Anterior cingulate cortex (tissue), 58 donors: Measurements from ENCODE around the gene PKD1L1.
A peak's percentile ranks its signal among the peaks of the same experiment; 100 is the strongest.

Source experiments
- DNase-seq, 58 donors: peaks; one replicate each; lab custom pipeline; 2025; lab: John Stamatoyannopoulos, UW

Gene PKD1L1

GRCh38 chr7:47780555-47780954 is 167.7 kb downstream of the PKD1L1 start:
- no peak for DNase-seq

- DNase-seq: no peak
Observed at GRCh38 chr7:47779341-47779771, 168.9 kb downstream of the PKD1L1 start.

DNA sequence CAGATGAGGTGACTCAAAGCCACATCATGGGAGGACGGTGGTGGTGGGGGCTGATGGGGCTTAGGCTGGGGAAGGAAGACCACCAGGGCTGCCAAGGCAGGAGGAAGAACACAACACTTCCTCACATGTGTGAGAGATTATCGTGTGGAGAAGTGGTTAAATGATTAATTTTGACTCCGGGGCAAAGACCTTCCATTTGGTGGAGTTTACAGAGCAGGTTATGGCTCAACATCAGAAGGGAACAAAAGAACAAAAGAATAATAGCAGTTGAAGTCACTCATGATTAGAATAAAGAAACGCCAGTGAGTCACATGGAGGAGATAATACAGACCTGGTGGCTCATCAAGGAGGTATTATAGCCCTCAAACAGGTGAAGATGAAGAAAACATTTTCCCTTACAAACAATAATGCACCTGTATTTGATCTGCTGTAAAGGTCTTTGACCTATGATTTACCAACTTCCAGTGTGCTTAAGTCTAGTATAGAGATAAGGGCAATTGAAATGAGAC is 170.1 kb downstream of the PKD1L1 start:
- DNase-seq: no peak

GRCh38 chr7:47777531-47778152 is 170.6 kb downstream of the PKD1L1 start:
- DNase-seq: no peak

GRCh38 chr7:47776335-47776734 is 171.9 kb downstream of the PKD1L1 start:
- DNase-seq: no peak

DNA sequence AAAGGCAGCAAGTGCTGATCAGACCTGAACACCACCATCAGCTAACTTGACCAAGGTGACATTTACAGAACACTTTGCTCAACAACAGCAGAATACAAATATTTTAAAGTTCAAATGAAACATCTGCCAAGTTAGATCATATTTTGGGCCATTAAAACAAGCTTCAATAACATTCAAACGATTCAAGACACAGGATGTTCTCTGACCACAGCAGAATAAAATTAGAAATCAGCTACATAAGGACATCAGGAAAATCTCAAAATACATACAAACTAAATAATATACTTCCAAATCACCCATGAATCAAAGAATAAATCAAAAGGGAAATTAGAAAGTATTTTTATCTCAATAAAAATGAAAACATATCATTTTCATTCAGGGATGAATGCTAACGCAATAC is 173.0 kb downstream of the PKD1L1 start:
- DNase-seq: no peak

DNA sequence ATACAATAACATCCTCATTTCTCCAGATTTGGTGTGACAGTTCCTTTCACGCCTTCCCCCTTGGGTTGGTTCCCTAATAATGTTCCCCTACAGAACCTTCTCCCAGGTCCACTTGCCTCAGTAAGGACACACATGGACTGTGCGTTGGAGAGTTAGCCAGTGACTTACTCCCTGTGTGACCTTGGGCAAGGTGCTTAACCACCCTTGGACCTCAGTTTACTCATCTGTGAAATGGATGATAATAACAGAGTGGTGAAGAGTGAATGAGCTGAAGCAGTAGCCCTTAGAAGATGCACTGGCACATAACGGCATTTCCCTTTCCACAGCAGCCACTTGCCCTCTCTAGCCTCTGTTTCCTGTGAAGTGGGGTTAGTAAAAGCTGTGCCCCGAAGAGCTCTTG is 175.8 kb downstream of the PKD1L1 start:
- no peak for DNase-seq

GRCh38 chr7:47771990-47772360 is 176.3 kb downstream of the PKD1L1 start:
- no peak for DNase-seq

DNA sequence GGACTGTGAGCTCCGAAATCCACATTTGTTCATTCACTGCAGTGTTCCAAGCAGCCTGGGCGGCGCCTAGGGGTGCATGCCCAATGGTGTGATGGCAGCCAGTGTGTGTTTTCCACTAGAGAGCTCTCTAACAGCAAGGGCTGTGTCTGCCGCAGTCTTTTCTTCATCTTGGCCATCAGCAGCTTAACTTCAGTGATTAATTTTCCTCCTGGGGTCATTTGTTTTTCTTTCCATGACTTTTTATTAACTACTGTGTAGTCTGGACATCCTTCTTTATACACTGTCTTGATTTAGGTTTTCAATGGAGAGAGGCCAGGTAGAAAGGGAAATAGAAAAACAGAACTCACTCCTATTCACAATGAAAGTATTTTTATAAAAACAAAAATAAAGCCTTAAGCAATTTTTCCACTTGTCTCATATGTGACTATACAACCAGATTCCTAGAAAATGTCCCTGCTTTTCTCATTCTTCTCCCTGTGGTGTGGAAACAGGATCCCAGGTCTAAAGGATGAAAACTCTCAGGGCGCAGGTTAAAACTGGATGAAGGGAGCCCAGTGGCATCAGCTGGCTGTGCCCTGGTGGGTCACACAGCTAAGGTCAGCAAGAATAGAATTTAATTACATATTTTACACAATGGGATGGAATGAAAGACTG is 176.8 kb downstream of the PKD1L1 start:
- DNase-seq: peak in 17 of 58 donors; percentile 2 to 54 (median 21)

- DNase-seq: no peak
Observed at GRCh38 chr7:47766126-47766525, 182.1 kb downstream of the PKD1L1 start.

DNA sequence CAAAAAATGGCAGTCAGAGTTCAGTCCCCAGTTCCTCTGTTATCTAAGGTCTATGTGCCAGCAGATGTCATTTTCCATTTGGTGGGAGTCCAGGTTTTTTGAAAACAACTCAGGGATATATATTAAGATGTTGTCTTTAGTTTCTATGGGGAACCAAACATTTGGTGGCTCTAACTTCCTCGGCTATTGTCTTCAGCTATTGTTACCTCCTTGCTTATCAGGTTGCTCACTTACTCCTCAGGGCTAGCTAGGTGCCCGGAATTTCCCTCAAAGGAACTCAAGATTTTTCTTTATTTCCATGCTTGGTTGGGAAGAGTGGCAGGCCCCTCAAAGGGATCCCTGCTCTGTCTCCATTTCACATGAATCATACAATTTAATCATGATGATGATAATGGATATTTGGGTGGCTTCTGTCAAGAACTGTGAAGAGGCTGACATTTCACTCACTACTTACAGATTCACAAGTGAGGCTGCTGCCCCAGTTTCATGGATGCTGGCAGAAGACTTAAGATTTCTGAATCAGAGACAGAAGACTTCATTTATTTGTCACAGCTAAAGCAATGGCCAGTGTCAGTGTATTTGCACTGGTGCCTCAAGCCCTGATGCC is 182.8 kb downstream of the PKD1L1 start:
- DNase-seq: no peak

DNA sequence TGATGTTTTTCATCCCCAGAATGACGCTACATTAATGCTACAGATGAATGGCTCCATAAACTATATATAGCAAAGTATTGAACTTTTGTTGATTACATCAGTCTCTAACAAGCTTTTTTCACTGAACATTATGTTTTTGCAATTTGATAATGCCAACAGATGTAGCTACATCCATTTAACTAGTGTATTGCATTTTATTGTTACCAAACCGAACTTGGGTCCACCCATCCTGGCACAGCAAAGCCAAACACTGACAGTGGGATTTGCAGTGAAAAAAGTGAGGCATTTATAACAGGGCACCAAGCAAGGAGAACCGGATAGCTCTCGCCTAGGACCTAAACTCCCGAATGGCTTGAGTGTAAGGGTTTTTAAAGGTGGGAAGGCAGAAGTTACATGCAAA is 183.5 kb downstream of the PKD1L1 start:
- no peak for DNase-seq

DNA sequence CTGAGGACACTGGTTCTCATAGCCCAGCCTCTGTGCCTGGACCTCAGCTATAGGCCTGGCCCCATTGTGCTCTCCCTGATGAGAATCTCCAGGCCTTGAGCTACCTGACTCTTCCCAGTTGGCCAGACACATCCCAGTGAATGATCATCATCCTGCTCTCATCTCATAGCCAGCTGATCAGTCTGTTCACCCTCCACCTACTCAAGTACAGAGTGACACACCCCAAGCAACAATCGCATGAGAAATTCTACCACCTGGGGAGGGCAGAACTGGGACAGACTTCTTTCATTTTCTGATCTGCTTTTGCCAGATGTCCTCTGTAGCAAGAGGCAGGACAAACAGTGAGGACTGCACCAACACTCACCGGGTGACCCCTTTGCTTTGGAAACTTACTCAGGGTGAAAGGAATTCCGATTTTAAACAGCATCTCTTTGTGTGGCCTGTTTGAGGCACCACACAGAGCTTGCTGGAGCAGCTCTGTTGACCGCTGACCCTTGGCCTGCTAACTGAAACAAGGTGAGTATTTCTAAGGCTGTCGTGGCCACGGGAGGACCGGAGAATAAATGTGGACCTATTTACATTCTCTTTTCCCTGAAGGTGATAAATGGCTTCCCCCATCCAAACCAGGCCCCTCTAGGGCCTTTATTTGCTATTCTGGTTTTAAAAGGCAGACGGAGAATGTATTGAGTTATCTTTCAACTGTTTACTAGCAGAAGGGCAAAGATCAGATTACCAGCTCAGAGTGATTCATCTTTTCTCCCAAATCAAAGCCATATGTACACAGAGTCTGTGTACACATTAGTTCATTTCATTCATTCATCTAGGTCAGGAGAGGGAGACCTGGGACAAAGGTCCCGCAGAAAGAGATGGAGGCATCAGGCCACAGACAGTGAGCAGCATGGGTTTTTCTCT is 184.9 kb downstream of the PKD1L1 start:
- DNase-seq: no peak

- no peak for DNase-seq
Observed at GRCh38 chr7:47762746-47763062, 185.6 kb downstream of the PKD1L1 start.

GRCh38 chr7:47762207-47762606 is 186.1 kb downstream of the PKD1L1 start:
- no peak for DNase-seq

DNA sequence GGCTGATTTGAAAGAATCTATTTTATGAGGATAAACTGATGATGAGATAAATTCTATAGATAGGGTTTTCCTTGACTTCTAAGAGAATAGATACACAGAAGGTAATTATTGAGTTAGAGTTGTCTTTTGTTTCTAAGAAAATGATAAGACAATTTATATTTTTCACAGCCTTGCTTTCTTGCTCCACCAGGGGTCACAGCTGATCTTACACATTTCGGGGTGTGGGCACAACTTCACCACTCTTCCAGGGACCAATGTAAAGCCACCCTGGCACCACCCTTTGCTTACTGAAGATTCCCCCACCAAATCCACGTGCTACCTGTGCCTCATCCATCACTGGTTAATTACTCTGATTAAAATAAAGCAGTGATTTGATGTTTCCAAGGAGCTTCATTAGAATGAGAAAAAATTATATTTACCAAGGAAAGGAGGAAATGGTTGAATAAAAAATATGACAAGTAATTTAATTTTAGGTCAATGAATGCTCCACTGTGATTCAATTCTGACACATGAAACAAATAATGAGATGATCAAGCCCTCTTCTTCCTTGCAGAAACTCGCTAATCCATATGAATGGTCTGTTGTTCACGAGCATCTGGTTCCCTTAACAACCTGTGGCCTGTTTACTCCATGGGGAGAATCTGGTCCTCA is 189.1 kb downstream of the PKD1L1 start:
- no peak for DNase-seq

GRCh38 chr7:47758546-47758945 is 189.7 kb downstream of the PKD1L1 start:
- DNase-seq: no peak

DNA sequence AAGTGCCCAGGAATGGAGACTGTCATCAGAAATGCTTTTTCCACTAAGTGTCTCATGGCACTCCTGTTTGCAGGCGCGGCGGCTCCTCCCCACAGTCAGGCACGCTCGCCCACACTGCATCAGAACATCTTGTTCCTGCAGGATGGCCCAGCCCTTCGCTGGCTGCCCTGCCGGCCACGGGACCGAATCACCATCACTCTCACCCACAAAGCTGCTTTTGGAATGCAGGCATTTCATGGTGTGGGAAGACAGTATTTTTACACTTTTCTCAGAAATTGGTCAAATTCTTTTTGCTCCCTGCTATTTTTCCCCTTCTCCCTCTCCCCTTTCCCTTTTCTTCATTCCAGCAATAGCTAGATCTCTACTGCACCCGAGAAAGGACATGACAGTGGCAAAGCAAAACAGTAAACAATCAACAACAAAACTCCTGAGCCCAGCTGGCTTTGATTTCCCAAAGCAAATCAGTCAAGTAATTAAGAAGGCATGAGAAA is 190.3 kb downstream of the PKD1L1 start:
- DNase-seq: peak in 46 of 58 donors; percentile 3 to 81 (median 33)

GRCh38 chr7:47756636-47757035 is 191.6 kb downstream of the PKD1L1 start:
- no peak for DNase-seq

DNA sequence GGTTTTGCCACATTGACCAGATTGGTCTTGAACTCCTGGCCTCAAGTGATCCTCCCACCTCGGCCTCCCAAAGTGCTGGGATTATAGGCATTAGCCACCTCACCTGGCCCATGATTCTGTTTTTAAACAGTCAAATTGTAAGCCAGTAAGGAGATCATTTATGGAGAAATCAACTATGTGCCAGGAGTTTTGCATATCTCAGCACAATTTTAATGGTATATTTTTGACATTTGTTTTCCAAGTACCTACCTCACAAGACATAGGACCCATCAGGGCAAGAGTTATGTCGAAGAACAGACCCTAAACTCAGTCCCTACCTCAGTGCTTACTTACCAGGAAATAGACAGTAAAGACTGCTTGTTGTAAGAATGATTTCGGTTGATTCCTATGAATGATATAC is 193.0 kb downstream of the PKD1L1 start:
- no peak for DNase-seq
